ENCODE data around the gene PCDH15.

Gene PCDH15

DNA sequence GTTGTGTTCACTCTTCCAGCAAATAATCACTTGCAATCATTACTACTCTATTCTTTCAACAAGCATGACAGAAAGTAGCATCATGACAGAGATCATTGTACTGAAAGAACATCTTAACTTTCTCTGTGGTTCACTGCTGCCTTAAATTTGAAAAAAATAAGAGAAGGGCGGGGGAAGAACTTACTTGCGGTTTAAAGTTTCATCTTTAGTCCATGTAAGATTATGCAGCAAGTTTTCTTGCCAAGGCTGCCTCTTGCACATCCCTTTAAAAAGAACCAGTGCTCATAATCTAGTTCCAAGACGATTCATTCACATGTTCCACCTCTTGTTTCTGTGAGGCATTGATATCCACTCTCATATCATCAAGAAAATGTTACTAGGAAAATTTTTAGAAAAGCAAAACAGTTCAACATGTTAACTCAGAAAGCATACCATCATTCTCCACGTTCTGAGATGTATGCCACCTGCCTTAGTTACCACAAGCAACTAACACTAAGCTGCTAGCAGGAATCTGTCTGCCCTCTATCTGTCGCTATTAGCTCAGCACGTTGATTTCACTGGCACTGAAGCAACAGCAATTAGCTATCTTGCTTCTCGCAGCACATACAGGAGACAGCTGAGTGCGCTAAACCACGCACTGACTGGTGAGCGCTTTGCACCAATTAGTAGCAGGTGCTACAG is at the start of gene PCDH15:
TSS of gene PCDH15 (minus strand) at position 491 of the 681 bp plus-strand sequence. CDS start 136,969 bp downstream, outside the sequence.
- in situ Hi-C loops (cut with MboI; ENCODE audit: low sequenced_read_pairs), result no loop called here

DNA sequence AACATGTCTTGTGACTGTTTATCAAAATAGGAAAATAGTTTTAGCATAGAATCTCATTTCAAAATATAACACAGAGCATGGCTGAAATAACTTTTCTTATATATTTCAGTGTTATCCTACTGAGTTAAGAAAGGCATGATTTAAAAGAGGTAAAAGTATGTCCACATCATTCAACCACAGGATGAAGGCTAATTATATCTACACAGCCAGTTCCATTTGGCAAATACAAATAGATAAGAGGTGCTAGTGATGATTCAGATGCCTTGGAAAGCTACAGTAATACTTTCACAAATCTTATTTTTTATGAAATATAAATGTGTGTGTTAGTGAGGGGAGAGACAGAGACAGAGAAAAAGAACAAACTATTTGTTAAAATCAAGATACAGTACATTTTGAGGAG is 42.9 kb upstream of the PCDH15 start:
- in situ Hi-C loops (cut with MboI; ENCODE audit: low sequenced_read_pairs), result no loop called here

DNA sequence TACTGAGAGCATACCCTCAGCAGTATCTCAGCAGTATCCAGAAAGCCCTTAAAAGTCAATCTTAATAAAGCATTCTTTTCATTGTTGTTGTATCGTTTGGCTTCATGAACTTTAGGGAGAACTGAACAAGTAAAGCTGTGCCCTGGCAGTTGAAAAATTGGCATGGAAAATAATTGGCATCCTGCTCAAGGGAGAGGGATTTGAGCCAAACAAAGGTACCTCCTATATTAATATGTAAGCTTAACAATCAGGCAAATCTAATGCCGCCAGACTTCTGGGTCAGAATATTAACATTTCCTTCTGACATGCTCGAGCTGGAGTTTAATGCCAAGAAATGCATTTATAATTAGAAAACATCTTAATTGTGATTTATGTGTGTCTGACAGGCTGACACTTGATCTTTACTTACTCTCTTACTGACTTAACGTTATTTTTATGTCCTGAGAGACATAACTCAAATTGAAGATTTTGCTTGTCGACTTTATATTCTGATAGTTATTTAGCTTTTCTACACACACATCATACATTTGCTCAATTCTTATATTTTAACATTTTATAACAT is 42.1 kb upstream of the PCDH15 start:
- in situ Hi-C loops (cut with MboI; ENCODE audit: low sequenced_read_pairs), result no loop called here

DNA sequence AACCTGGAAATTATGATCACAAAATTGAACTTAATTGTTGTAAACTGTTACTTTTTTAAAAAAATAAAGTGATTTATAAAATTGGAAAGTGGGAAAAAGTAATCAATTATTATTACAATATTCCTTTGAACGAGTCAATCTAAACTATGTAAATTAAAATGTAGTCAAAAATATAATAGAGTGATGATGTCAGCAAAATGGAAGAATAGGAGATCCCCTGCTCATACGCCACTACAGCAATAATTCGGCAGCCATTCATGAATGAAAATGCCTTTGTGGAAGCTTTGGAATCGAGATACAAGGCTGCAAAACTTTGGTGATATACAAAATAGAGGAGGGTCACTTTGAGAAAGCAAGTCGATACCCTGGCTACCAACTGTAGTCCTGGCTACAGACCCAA is 36.4 kb upstream of the PCDH15 start:
- in situ Hi-C loops (cut with MboI; ENCODE audit: low sequenced_read_pairs), result no loop called here

DNA sequence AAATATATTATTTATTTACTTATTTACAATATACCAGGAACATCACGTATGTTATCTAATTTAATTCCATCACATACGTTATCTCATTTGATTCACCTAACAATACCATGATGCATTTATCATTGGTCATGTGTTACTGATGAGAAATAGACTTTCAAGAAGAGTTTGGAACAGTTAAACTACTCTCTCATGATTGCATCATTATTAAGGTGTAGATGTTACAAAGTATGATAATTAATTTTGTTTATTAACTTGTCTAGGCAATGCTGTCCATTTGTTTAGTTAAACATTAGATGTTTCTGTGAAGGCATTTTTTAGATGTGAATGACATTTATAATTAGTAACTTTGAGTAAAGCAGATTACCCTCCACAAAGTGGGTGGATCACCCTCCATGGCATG is 32.0 kb upstream of the PCDH15 start:
- in situ Hi-C loops (cut with MboI; ENCODE audit: low sequenced_read_pairs), result no loop called here

DNA sequence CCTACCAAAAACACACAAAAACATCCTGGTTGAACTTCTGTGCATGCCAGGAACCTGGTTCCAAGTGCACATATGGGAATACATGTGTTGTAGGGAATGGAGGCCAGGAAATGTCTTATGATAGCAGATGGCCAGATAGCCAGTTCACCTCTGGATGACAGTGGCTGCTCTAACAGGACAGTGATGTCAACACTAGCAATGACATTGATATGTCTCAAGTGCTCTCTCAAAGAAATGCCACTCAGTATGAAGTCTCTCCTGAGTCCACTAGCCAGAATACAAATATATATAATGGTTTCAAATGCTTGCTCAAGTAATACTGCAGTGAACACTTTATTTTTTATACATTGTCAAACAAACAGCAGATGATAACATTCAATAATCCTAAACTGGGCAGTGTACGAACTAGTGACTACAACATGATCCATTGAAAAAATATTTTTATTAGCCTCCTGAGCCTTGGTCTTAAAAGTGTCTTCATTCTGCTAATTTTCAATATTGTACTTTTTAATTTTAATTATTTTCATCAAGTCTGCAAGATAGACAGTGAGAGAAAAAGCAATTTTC is 26.0 kb upstream of the PCDH15 start:
- in situ Hi-C loops (cut with MboI; ENCODE audit: low sequenced_read_pairs), result no loop called here

DNA sequence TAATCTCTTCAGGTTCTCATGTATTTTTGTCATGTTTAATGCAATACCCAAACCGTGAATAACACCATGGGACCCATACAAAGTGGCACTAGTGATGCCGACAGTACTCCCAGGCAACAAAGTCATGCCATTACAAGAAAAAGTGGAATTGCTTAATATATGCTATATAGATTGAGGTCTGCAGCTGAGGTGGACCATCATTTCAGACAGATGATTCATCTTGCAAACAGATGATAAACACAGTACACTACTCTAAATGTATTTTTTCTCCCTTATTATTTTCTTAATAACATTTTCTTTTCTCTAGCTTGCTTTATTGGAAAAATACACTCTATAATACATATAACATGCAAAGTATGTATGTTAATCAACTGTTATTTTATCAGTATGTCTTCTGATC is 14.6 kb upstream of the PCDH15 start:
- in situ Hi-C loops (cut with MboI; ENCODE audit: low sequenced_read_pairs), result no loop called here

DNA sequence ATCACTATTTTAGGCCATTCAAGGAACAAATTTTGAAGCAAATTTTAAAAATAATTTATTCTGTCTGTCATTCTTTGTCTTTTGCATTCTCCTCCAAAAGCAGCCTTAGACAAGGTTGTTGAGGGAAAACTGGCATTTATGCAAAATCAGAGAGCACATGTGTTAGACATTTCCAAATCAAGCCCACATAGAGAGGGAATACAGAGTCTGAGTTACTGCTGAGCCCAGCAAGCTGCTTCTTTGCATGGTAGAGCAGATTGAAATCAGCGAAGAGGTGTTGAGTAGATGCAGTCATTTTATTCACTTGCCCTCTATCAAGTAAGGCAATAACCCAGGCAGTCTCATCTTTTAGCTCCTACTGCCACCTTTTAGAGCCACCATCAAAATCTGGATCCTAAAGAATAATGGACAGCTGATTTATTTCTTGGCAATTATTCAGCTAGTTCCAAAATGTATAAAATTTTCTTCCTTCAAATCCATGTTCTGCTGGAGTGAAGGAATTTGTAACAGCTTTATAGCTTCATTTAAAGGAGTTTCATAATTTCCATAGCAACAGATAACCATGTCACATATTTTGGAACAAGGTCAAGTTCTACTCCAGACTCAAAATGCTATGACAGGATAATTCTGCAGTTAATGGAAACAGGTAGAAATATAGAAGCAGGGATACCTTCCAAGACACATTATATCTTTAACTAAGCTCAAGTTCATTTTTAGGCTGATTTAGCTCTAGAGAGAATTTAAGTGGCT is 7.3 kb upstream of the PCDH15 start:
- in situ Hi-C loops (cut with MboI; ENCODE audit: low sequenced_read_pairs), result no loop called here

DNA sequence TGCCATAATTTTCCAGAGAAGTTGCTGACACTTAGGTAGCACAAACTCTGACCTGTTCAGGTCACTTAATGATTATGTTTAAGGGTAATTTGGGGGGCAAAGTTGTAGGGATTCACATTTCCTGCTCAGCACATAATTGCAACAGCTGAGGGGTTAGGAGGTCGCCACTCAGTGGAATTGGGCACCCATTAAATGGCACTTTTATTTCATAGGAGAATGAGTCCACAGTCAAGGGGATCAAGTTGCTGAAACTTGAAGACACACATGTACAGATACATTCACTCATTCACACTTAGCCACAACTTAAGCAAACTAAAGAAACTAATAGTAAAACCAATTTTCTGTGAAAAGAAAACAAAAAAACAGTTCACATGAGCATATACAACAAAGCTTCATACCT is 1.5 kb downstream of the PCDH15 start:
- in situ Hi-C loops (cut with MboI; ENCODE audit: low sequenced_read_pairs), result no loop called here

DNA sequence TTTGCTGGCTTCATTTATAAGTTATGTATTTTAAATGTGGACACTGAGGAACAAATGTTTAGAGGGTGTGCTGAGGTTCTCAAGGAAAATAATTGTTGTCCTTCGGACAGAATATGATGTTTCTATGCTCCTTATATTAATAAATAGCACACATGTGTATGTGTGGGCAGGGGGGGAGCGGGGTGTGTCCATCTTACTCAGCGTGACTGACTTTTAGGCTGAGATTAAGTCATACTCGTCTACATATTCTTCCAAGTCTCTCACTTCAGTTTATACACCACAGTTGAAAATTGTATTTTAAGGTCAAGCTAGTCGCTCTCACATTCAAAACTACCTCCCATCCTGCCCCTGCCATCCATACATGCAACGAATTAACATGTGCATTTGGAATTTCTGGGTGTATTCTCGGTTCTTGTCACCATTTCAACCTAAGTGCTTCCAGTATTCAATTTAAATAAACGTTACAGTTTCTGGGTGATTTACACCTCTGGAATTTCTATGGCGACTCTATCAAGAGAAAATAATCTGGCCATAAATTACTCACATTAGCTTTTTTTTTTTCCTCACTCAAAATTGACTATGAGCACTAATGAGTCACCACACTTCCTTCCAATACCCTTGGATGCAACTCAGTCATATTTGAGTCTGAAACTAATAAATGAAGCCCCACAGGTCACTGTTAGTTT is 3.3 kb downstream of the PCDH15 start:
- in situ Hi-C loops (cut with MboI; ENCODE audit: low sequenced_read_pairs), result no loop called here

DNA sequence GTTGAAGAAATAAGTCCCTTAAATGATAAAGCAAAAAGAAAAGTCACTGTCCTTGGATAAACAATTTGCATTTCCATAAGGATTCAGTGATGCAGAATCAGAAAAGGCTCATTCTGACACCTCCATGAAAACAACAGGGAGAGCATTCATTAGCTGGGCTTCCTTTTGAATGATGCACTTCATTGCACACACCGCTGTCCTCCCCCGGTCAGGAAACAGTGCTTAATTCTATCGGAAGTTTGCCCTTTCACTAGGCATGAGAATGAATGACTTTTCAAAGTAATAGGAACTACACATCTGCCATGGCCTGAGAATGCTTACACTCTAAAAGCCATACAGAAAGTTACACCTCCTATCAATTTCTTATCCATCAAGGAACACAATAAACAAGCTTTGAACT is 4.2 kb downstream of the PCDH15 start:
- in situ Hi-C loops (cut with MboI; ENCODE audit: low sequenced_read_pairs), result no loop called here

DNA sequence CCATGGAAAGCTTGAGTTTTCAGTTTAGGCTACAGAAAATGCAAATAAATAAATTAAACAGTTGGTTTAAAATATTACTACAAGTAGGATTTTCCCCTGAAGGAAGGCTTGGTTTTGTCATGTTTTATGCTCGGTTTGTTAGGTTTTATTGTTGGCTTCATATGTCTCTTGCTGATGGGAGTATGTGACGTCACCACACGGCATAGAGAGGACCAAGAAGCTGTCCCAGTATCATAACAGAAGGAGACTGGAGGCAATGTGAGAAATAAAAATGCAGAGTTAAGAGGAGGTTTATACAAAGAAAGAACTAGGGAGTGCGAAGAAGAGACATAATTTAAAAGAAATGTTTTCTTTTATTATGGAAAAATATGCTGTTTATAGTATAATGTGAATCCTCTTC is 24.4 kb downstream of the PCDH15 start:
- in situ Hi-C loops (cut with MboI; ENCODE audit: low sequenced_read_pairs), result no loop called here

DNA sequence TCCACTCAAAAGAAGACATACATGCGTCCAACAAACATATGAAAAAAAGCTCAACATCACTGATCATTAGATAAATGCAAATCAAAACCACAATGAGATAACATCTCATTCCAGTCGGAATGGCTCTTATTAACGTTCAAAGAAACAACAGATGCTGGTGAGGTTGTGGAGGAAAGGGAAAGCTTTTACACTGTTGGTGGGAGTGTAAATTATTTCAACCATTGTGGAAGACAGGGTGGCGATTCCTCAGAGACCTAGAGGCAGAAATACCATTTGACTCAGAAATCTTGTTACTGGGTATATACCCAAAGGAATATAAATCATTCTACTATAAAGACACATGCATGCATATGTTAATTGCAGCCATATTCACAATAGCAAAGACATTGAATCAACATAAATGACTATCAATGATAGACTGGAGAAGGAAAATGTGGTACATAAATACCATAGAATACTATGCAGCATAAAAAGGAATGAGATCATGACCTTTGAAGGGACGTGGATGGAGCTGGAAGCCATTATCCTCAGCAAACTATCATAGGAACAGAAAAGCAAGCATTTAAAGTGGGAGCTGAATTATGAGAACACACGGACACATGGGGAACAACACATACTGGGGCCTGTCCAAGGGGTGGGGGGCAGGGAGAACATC is 28.4 kb downstream of the PCDH15 start:
- in situ Hi-C loops (cut with MboI; ENCODE audit: low sequenced_read_pairs), result no loop called here

DNA sequence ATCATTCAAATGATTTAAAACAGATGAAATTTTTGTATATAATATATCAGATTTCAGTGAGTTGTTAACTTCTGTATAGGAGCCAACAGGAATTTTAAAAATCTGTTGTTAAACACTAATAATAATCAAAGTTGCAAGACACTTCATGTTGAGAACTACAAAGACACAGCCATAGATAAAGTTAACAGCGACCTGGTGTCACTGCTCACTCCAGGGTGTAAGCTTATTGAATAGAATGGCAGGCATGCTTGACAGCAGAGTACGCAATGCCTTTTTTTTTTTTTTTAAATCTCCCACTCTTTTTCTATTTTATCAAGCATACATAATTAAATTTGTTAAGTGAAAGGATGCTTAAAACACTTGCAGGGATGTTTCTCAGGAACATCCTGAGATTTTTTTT is 32.0 kb downstream of the PCDH15 start:
- in situ Hi-C loops (cut with MboI; ENCODE audit: low sequenced_read_pairs), result no loop called here

DNA sequence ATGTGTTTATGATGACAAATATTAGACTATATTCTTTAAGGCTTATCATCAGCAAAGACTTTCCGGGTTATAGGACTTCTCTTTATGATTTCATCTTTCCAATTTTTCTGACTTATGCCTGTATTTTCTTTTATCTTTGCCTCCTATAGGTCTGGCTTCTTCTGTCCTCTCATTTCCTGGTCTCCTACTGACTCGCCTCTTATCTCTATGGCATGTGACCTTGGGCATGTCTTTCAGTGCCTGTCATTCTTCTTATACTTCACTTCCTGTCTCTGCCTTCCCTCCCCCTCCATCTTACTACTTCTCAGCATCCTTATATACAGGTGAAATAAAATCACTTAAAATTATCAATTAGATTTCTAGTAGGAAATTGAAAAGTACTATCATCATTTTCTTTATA is 42.2 kb downstream of the PCDH15 start:
- in situ Hi-C loops (cut with MboI; ENCODE audit: low sequenced_read_pairs), result no loop called here

DNA sequence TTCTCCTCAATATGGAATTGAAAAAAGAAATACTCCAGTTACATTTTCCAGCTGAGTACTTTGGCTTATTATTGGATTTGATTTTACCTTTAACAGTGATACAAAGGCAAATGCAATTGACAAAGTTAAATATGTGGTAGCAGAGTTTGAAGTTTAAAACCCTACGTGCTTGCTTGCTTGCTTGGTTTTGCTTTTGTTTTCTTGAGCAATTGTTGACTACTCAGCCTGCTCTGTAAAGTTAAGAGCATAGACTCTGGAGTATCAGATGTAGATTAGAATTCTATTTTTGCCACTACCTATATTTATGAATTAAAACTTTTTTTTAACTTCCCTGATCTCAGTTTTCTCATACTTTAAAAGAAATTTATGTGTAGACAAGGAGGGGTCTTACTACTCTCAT is 51.4 kb downstream of the PCDH15 start:
- in situ Hi-C loops (cut with MboI; ENCODE audit: low sequenced_read_pairs), result no loop called here

DNA sequence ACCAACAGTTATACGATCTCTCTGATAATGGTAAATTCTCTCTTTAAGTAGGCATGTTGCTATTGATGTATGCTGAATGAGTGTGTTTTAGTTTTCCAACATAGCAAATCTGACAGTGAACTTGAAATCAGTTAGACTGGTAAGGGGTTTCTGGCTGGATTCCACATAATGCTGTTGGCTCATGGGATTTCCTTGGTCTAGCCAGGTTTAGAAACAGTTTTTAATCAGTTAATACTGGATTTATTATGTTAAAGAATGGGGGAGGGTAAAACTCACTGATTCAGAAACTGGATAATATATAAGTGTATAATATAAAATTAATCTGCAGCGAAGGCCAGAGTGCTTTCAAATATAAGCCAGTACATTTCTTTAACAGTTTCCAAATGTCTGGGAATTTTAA is 55.6 kb downstream of the PCDH15 start:
- in situ Hi-C loops (cut with MboI; ENCODE audit: low sequenced_read_pairs), result no loop called here

DNA sequence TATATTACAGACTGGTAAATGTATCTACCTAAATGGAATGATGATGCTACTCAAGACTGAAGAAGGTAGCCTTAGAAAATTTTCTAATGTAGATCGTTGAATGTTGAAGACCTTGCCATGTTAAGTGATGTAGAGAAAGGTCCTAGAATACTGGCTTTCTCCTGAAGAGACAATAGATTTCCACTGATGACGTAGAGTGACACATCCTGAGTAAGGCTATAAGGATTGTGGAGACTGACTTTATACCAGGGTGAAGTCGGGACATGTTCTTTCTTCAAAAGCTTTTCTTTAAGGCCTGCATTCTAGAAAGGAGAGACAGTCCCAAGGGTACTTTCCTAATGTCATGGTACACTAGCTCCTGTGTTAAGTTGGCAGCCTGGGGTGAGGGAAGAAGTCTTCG is 58.6 kb downstream of the PCDH15 start:
- in situ Hi-C loops (cut with MboI; ENCODE audit: low sequenced_read_pairs), result no loop called here

DNA sequence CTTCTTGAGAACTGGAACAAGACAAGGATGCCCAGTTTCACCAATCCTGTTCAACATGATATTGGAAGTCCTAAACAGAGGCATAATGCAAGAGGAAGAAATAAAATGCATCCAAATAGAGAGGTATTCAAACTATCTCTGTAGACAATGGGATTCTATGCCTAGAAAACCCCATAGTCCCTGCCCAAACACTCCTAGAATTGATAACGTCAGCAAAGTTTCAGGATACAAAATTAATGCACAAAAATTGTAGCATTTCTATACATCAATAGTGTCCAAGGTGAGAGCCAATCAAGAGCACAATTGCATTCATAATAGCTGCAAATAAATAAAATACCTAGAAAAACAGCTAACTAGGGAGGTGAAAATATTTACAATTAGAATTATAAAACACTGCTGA is 72.5 kb downstream of the PCDH15 start:
- in situ Hi-C loops (cut with MboI; ENCODE audit: low sequenced_read_pairs), result no loop called here

DNA sequence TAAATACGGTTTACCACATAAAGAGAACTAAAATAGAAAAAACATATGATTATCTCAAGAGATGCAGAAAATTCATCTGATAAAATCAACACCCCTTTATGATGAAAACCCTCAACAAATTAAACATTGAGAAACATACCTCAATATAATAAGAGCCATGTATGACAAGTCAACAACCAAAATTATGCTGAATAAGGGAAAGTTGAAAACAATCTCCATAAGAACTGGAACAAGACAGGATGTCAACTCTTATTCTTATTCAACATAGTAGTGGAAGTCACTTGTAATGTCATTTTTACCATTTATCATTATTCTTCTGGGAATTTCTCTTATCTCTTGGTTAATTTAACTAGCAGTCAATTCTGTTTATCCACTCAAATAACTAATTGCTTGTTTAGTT is 79.0 kb downstream of the PCDH15 start:
- in situ Hi-C loops (cut with MboI; ENCODE audit: low sequenced_read_pairs), result no loop called here

DNA sequence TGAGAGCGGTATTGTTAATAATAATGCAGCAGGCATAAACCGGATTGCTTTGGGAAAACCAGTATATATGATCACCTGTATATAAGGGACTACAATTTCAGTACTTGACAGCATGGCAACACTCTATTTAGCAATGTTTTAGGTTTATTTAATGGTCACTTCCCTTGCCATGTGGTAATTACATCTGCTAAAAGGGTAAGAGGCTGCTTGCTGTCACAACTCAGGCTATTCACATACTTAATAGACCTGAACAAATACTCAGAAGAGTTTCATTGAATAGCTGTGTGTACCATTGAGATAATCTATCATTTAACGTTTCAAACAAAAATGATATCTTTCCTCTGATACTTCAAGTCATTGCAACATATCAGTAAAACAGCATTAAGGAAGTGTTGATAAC is 90.1 kb downstream of the PCDH15 start:
- in situ Hi-C loops (cut with MboI; ENCODE audit: low sequenced_read_pairs), result no loop called here

Data from HL-60/S4 treated with retinoic acid at 250 ng/mL for 4 days and 3 days (cell line).